GM19463 (cell line): ENCODE results near the gene R3HDM4.
"Not testable (repeated sequence)": the region's sequence is repeated elsewhere in the genome, so short reads cannot be mapped to it uniquely, and the experiment has no call there.

ENCODE experiments used
- ATAC-seq: cut with Tn5 transposase; IDR thresholded peaks from one replicate; pipeline ENCODE4 v1.9.1; 2021; ENCODE audit warnings: mild to moderate bottlenecking, moderate library complexity; ENCODE audit not compliant: unreplicated experiment

R3HDM4 gene

GRCh38 chr19:896434-896833 lies 16.6 kb downstream of the R3HDM4 start:
- no peak for ATAC-seq

GRCh38 chr19:892894-893689 lies 19.9 kb downstream of the R3HDM4 start, which contains the start of the genes MED16 and RNU6-9:
TSS of gene MED16 (minus strand) at chr19:893187. CDS start at chr19:891131, 2,056 bp downstream.
TSS of gene RNU6-9 (plus strand) at chr19:893484.
- peak; percentile 87 for ATAC-seq

- ATAC-seq: no peak
Measured at GRCh38 chr19:892243-892893, 20.7 kb downstream of the R3HDM4 start.

DNA sequence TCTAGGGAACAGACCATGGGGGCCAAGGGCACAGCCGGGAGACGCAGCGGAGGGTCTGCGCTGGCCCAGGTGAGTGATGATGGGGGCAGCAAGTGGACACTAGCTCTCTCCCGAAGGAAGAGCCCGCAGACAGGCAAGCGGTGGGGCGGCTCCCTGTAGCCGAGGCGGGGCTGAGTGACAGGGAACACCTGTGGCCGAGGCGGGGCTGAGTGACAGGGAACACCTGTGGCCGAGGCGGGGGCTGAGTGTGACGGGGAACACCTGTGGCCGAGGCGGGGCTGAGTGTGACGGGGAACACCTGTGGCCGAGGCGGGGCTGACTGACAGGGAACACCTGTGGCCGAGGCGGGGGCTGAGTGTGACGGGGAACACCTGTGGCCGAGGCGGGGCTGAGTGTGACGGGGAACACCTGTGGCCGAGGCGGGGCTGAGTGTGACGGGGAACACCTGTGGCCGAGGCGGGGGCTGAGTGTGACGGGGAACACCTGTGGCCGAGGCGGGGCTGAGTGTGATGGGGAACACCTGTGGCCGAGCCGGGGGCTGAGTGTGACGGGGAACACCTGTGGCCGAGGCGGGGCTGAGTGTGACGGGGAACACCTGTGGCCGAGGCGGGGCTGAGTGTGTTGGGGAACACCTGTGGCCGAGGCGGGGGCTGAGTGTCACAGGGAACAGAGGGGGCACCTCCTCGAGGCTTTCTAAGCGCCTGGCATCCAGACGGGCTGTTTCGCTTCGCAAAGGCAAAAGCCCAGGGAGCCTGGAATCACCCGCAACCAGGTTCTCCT lies 21.4 kb downstream of the R3HDM4 start:
- not testable (repeated sequence) for ATAC-seq

DNA sequence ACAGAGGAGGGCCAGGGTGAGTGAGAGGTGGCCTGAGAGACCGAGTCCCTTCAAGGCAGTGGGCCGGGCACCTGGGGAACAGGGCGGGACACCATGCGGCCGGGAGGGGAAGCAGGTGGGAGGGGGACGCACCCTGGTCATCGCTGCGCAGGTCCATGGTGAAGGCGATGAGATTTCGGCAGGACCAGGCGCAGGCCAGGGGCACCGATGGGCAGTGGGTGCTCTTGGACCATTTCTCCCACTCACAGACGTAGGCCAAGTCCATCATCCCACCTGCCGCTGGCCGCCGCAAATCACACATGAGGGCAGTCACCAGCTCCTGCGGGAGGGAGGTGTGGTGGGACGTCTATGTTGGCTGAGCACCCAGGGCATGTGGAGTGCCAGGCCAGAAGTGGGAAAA lies 22.2 kb downstream of the R3HDM4 start:
- no peak for ATAC-seq

GRCh38 chr19:889662-890295 lies 23.2 kb downstream of the R3HDM4 start:
- ATAC-seq: no peak

DNA sequence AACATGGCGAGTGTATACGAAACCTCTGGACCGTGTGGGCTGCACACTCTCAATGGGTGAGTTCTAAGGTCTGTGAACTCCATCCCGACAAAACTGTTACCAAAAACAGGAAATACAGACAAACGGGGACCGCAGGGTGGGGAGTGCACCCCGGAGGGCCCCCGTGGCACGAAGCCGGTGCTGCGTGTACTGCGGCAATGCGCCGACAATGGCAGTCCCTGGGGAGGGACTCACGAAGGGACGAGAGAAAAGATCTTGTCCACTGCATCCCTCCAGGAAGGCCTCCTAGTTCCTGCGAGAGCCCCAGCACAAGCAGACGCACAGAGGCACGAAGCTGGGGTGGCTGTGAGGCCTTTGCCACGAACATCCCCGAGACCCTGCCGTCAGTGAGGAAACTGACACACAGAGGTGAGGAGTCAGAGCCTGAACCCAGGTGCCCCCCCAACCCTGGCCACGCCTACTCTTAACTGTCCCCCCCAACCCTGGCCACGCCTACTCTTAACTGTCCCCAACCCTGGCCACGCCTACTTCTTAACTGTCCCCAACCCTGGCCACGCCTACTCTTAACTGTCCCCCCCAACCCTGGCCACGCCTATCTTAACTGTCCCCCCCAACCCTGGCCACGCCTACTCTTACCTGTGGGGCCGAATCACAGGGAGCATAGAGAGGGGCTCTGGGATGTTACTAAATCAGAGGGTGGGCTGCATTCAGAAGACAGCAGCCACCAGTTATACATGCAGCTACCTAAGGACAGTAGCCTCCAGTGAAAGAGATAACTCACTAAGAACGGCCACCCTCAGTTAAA lies 24.2 kb downstream of the R3HDM4 start:
- no peak for ATAC-seq

DNA sequence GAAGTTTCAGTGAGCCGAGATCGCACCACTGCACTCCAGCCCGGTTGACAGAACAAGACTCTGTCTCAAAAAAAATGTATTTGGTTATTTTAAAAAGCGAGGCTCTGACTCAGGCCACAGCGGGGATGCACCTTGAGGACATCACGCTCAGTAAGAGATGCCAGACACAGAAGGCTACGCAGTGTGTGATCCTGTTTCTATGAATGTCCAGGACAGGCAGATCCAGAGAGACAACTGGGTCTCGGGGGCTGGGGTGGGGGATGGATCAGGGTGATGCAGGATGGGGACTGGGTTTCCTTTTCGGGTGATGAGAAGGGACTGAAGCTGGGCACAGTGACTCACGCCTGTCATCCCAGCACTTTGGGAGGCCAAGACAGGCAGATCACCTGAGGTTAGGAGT lies 25.4 kb downstream of the R3HDM4 start:
- ATAC-seq: no peak

GRCh38 chr19:887072-887471 lies 25.9 kb downstream of the R3HDM4 start:
- ATAC-seq: no peak

DNA sequence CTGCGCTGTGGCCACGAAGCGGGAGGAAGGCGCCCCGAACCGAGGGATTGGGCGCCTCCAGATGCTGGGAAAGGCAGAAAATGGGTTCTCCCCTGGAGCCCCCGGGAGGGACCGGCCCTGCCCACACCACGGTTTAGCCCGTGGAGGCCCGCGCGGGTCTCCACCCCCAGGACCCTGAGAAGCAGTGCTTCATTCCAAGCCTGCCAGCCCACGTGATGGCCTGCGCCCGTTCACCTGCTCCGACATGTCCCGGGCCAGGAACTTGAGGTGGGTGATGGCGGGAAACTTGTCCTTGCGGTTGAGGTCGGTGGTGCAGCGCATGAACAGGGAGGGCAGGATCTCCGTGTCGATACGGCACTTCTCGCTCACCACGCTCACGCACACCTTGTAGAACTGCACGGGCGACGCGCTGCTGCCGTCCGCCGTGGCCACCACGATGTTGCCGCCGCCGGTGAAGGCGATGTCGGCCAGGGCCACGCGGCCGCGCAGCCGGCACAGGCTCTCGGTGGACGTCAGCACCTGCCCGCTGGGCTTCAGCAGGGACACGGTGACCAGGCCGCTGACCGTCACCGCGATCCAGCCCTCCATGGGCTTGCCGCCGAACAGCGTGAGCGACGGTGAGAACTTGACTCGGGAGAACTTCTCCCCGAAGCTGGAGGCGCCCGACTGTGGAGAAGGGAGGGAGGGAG lies 27.3 kb downstream of the R3HDM4 start:
- no peak for ATAC-seq

DNA sequence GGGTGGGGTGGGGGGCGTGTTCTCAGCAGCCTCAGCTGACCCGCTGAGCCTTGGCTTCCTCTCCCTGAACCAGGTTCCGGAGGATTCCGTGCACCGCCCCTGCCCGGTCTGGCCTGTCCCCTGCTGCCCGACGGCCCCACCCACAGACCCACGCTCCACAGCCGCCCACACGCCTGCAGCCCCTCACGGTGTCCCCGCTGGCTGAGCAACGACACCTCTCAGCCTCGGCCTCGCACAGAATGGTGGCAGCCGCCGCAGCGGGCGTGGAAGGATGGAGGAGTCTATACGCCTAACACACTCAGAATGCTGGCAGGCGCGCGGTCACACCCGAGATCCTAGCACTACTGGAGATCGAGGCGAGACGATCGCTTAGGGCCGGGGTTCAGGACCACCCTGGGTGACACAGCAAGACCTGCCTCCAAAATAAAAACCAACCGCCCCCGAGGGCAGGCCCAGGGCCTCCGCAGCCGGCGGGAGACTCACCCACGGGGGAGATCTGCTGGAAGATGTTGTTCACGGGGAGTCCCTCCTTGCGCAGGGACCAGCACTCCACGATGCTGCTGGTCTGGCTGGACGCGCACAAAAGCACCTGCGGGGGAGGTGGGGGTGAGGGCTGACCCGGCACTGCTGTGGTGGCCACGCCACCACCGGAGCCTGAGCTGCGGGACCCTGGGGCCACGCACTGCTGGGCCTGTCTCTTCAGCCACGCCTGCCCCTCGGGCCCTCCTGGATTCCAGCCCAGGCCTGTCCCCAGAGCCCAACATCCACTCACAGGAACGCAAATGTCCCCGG lies 28.4 kb downstream of the R3HDM4 start:
- no peak for ATAC-seq

DNA sequence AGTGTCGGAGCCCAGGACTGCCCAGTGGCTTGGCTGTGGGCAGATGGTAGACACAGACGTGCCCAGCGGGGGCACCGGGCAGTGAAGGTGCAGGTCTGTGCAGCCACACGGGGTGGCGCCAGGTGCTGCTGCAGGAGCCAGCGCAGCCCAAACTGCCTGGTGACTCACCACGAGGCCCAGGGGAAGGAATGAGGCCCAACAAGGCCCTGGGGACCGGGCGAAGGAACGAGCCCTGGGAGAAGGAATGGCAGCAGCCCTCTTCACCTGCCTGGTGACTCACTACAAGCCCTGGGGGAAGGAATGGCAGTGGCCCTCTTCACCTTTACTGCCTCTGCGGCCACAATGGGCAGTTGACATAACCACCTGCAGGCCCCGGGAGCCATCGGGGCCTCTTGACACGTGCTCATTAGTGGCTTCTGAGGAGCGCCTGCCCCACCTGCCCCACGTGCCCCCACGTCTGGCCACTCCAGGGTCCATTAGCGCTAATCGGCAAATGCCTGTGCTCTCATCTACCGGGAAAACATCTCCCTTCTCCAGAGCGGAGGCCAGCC lies 29.3 kb downstream of the R3HDM4 start:
- no peak for ATAC-seq

GRCh38 chr19:882871-883497 lies 30.0 kb downstream of the R3HDM4 start:
- ATAC-seq: no peak

GRCh38 chr19:881385-882071 lies 31.5 kb downstream of the R3HDM4 start:
- no peak for ATAC-seq

GRCh38 chr19:879711-880438 lies 33.1 kb downstream of the R3HDM4 start:
- no peak for ATAC-seq

- not testable (repeated sequence) for ATAC-seq
Measured at GRCh38 chr19:878751-879561, 34.1 kb downstream of the R3HDM4 start.
